Choroid plexus epithelial cell (primary cell): Measurements from ENCODE around the gene CSMD2.
A peak's percentile ranks its signal among the peaks of the same experiment; 100 is the strongest.

Source experiments
- DNase-seq: peaks from one replicate; pipeline ENCODE4 v3.0.0-alpha.2; 2010; ENCODE audit warnings: low read depth
- H3K4me3 ChIP-seq: 2 replicates; pipeline ENCODE4 v1.5.1; 2011; ENCODE audit warnings: low read depth, mild to moderate bottlenecking, control low read depth, low read length, moderate library complexity
- CTCF ChIP-seq: conservative IDR thresholded peaks from 2 replicates; pipeline ENCODE4 v1.5.1; 2011; ENCODE audit warnings: low read depth, mild to moderate bottlenecking, control low read depth, inconsistent platforms, low read length, moderate library complexity

The CSMD2 gene

GRCh38 chr1:34127006-34128000 is 37.7 kb downstream of the CSMD2 start:
- H3K4me3 ChIP-seq, result no peak overlapping the region
- TF ChIP-seq CTCF, result no peak
- DNase-seq, result no peak

- no peak for TF ChIP-seq CTCF
- DNase-seq, result no peak
- no peak overlapping the region for H3K4me3 ChIP-seq
Observed at GRCh38 chr1:34126486-34126885, 38.5 kb downstream of the CSMD2 start.

GRCh38 chr1:34125721-34126380 is 39.2 kb downstream of the CSMD2 start:
- no peak for TF ChIP-seq CTCF
- no peak for DNase-seq
- no peak overlapping the region for H3K4me3 ChIP-seq

GRCh38 chr1:34122080-34122932 is 42.7 kb downstream of the CSMD2 start:
- no peak overlapping the region for H3K4me3 ChIP-seq
- DNase-seq, result no peak
- no peak for TF ChIP-seq CTCF

GRCh38 chr1:34115233-34115632 is 49.8 kb downstream of the CSMD2 start:
- no peak for DNase-seq
- no peak for TF ChIP-seq CTCF
- no peak overlapping the region for H3K4me3 ChIP-seq

- DNase-seq, result peak; percentile 19
Observed at GRCh38 chr1:34113887-34114286, 51.1 kb downstream of the CSMD2 start.

More at GRCh38 chr1:34113887-34114286, 51.1 kb downstream of the CSMD2 start:
- H3K4me3 ChIP-seq, result no peak overlapping the region
- TF ChIP-seq CTCF, result peak; percentile 35
